ENCODE results near the gene APEX1.

DNA sequence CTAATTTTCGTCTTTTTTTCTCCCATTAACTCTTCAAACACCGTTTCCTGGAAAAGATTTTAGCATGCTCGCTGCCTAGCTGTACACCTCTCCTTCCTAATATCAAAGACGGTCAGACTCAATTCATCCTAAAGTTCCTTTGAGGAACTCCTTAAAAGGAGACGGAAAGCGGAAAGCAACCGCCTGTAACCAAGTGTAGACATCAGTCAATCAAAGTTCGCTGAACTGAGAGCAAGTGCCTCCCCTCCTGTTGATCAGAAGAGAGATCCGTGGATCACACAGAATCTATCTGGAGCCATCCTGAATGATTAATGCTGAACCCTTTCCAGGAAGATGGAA lies 41.3 kb upstream of the APEX1 start:
- no peak for TF ChIP-seq ELF1 (IDR thresholded peaks at IDR 0.05)
- TF ChIP-seq, protein P1, sequence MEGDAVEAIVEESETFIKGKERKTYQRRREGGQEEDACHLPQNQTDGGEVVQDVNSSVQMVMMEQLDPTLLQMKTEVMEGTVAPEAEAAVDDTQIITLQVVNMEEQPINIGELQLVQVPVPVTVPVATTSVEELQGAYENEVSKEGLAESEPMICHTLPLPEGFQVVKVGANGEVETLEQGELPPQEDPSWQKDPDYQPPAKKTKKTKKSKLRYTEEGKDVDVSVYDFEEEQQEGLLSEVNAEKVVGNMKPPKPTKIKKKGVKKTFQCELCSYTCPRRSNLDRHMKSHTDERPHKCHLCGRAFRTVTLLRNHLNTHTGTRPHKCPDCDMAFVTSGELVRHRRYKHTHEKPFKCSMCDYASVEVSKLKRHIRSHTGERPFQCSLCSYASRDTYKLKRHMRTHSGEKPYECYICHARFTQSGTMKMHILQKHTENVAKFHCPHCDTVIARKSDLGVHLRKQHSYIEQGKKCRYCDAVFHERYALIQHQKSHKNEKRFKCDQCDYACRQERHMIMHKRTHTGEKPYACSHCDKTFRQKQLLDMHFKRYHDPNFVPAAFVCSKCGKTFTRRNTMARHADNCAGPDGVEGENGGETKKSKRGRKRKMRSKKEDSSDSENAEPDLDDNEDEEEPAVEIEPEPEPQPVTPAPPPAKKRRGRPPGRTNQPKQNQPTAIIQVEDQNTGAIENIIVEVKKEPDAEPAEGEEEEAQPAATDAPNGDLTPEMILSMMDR (IDR thresholded peaks at IDR 0.05), result no peak
- TF ChIP-seq GATA2 (CRISPR knock-in tag; IDR thresholded peaks at IDR 0.05), result no peak
- no peak for TF ChIP-seq SIN3A (IDR thresholded peaks at IDR 0.05; ENCODE audit: borderline replicate concordance, low read depth, low read length)
- TF ChIP-seq, protein P2, sequence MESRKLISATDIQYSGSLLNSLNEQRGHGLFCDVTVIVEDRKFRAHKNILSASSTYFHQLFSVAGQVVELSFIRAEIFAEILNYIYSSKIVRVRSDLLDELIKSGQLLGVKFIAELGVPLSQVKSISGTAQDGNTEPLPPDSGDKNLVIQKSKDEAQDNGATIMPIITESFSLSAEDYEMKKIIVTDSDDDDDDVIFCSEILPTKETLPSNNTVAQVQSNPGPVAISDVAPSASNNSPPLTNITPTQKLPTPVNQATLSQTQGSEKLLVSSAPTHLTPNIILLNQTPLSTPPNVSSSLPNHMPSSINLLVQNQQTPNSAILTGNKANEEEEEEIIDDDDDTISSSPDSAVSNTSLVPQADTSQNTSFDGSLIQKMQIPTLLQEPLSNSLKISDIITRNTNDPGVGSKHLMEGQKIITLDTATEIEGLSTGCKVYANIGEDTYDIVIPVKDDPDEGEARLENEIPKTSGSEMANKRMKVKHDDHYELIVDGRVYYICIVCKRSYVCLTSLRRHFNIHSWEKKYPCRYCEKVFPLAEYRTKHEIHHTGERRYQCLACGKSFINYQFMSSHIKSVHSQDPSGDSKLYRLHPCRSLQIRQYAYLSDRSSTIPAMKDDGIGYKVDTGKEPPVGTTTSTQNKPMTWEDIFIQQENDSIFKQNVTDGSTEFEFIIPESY (IDR thresholded peaks at IDR 0.05; ENCODE audit: borderline replicate concordance, low read depth), result no peak
- TF ChIP-seq TEAD4 (IDR thresholded peaks at IDR 0.05; ENCODE audit: borderline replicate concordance, insufficient read depth), result no peak

Data from SK-N-SH (cell line).